ENCODE data around the gene TRABD2B.

- TF ChIP-seq TAF1 (IDR thresholded peaks at IDR 0.05; ENCODE audit: low read depth), result no peak
- no peak for TF ChIP-seq EP300 (IDR thresholded peaks at IDR 0.05; ENCODE audit: borderline replicate concordance)
- no peak for TF ChIP-seq YY1 (IDR thresholded peaks at IDR 0.05; ENCODE audit: low read depth)
- TF ChIP-seq MAX (IDR thresholded peaks at IDR 0.05), result no peak
- TF ChIP-seq CEBPB (IDR thresholded peaks at IDR 0.05), result no peak
- no peak for TF ChIP-seq NFIC (IDR thresholded peaks at IDR 0.05)
- TF ChIP-seq EGR1 (IDR thresholded peaks at IDR 0.05), result no peak
- TF ChIP-seq CREB1 (IDR thresholded peaks at IDR 0.05; ENCODE audit: low read depth), result no peak
- TF ChIP-seq FOXM1 (IDR thresholded peaks at IDR 0.05; ENCODE audit: borderline replicate concordance, low read depth), result no peak
- TF ChIP-seq TCF12 (IDR thresholded peaks at IDR 0.05; ENCODE audit: low read depth), result no peak
- no peak for TF ChIP-seq RAD21 (IDR thresholded peaks at IDR 0.05; ENCODE audit: low read depth)
- no peak for TF ChIP-seq TEAD4 (IDR thresholded peaks at IDR 0.05)
- TF ChIP-seq USF1 (IDR thresholded peaks at IDR 0.05), result no peak
Measured at GRCh38 chr1:47819574-47819888, 177.7 kb downstream of the TRABD2B start.
